Chondrocyte (in vitro differentiated cells): Measurements from ENCODE around the gene JPH2. TPM values are rescaled to one million over a fixed set of nuclear protein-coding genes. Genes with fewer than 3 reads are reported as not detected.
A peak's percentile ranks its signal among the peaks of the same experiment; 100 is the strongest.

ENCODE experiments used
- DNase-seq: peaks from one replicate; pipeline ENCODE4 v3.0.0; 2021; ENCODE audit warnings: mixed read lengths, low spot score
- H3K27ac Mint-ChIP-seq: one replicate; pipeline ENCODE4 v1.8.0; 2021; ENCODE audit warnings: mild to moderate bottlenecking, moderate library complexity, mixed read lengths; ENCODE audit not compliant: unreplicated experiment
- H3K27me3 Mint-ChIP-seq: 2 replicates; pipeline ENCODE4 v1.8.0; 2021; ENCODE audit warnings: low read depth, mixed read lengths
- H3K36me3 Mint-ChIP-seq: 2 replicates; pipeline ENCODE4 v1.8.0; 2021; ENCODE audit warnings: low read depth, mixed read lengths
- H3K4me1 Mint-ChIP-seq: 2 replicates; pipeline ENCODE4 v1.8.0; 2021; ENCODE audit warnings: low read depth, mild to moderate bottlenecking, mixed read lengths
- H3K4me3 Mint-ChIP-seq: one replicate; pipeline ENCODE4 v1.8.0; 2021; ENCODE audit warnings: mild to moderate bottlenecking, moderate library complexity, mixed read lengths; ENCODE audit not compliant: unreplicated experiment
- H3K9me3 Mint-ChIP-seq: 2 replicates; pipeline ENCODE4 v1.8.0; 2021; ENCODE audit warnings: low read depth, mixed read lengths
- CTCF ChIP-seq: fragments of 200-600 bp; sonication (generic); IDR thresholded peaks from 2 replicates; pipeline ENCODE4 v1.5.0; 2021; ENCODE audit warnings: antibody characterized with exemption, mild to moderate bottlenecking, moderate library complexity
- total RNA-seq: library from RNA; stranded (reverse); gene quantifications from 3 replicates; pipeline ENCODE4 v1.2.1, GENCODE V29; 2021

JPH2 gene
- total RNA-seq, 1 donor from 2014 or later: 75.9 TPM

GRCh38 chr20:44092551-44093248 lies 94.3 kb downstream of the JPH2 start:
- DNase-seq: no peak
- no peak overlapping the region for H3K4me3 Mint-ChIP-seq
- no peaks in the 10 kb centered on the region for H3K36me3 Mint-ChIP-seq
- peak; percentile 76 for TF ChIP-seq CTCF
- no peaks in the 10 kb centered on the region for H3K9me3 Mint-ChIP-seq
- H3K27ac Mint-ChIP-seq: no peak overlapping the region
- no peaks in the 10 kb centered on the region for H3K4me1 Mint-ChIP-seq
- no peaks in the 10 kb centered on the region for H3K27me3 Mint-ChIP-seq

GRCh38 chr20:44091026-44091425 lies 96.0 kb downstream of the JPH2 start:
- no peak overlapping the region for H3K4me3 Mint-ChIP-seq
- peak; percentile 11 for TF ChIP-seq CTCF
- H3K27me3 Mint-ChIP-seq: no peaks in the 10 kb centered on the region
- no peak overlapping the region for H3K27ac Mint-ChIP-seq
- no peaks in the 10 kb centered on the region for H3K36me3 Mint-ChIP-seq
- no peaks in the 10 kb centered on the region for H3K9me3 Mint-ChIP-seq
- no peaks in the 10 kb centered on the region for H3K4me1 Mint-ChIP-seq
- DNase-seq: no peak

GRCh38 chr20:44089987-44090674 lies 96.9 kb downstream of the JPH2 start:
- Mint-ChIP-seq H3K27ac (no peak overlapping the region), H3K36me3 (no peaks in the 10 kb centered on the region), H3K9me3 (no peaks in the 10 kb centered on the region), H3K4me1 (no peaks in the 10 kb centered on the region), H3K27me3 (no peaks in the 10 kb centered on the region), H3K4me3 (no peak overlapping the region)
- no peak for DNase-seq
- no peak for TF ChIP-seq CTCF

- Mint-ChIP-seq H3K4me1 (peaks cover 8% of the 10 kb centered on the region), H3K27me3 (no peaks in the 10 kb centered on the region), H3K9me3 (no peaks in the 10 kb centered on the region), H3K36me3 (no peaks in the 10 kb centered on the region), H3K4me3 (no peak overlapping the region), H3K27ac (no peak overlapping the region)
- no peak for TF ChIP-seq CTCF
- no peak for DNase-seq
Observed at GRCh38 chr20:44087857-44088120, 99.2 kb downstream of the JPH2 start.

GRCh38 chr20:44087051-44087856 lies 99.7 kb downstream of the JPH2 start:
- H3K9me3 Mint-ChIP-seq: no peaks in the 10 kb centered on the region
- no peak for DNase-seq
- no peak for TF ChIP-seq CTCF
- H3K27me3 Mint-ChIP-seq: no peaks in the 10 kb centered on the region
- no peak overlapping the region for H3K4me3 Mint-ChIP-seq
- H3K36me3 Mint-ChIP-seq: no peaks in the 10 kb centered on the region
- peaks cover 9% of the 10 kb centered on the region for H3K4me1 Mint-ChIP-seq
- no peak overlapping the region for H3K27ac Mint-ChIP-seq
